ENCODE results near the gene ABCF2. TPM values are rescaled to one million over a fixed set of nuclear protein-coding genes. Genes with fewer than 3 reads are reported as not detected.
A peak's percentile ranks its signal among the peaks of the same experiment; 100 is the strongest.

The ABCF2 gene
- total and polyA plus RNA-seq, 2 of the 13 experiments (the other 11 are each of a cell fraction or from before 2014, with no cell fraction given): 16.3 to 42.5 TPM

DNA sequence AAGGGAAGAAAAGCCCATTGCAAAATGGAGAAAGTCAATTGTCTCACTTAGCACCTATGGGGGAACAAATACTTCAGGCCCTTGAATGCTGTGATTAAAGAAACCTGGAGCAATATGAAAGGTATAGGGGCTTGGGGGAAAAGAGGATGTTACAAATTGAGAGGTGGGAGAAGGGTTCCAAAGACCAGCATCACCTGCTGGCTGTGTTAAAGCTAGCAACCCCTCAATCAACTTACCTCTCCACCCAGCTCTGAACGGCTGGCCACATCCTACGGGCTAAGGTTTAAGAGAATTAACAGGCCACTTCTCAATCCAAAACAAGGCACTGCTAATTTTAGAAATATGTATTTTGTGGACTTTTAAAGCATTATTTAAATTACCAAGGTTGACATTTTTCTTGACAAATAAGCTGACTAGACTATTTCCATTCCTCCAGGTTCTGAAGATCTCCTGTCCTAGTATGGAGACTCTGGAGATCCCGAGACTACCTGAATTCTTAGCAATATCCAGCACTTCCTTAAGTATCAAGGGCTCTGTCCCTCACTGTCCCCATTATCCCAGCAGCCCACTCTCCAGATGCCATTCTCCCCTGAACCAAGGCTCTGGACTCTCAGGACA, 15.7 kb downstream of the ABCF2 start:
- no peak for ATAC-seq
- BruUV-seq (replicated peaks): no TSS peak
- Histone ChIP-seq H3K4me1 (ENCODE audit: insufficient read depth, low read length) (no peaks in the 10 kb centered on the region), H3K36me3 (replicated peaks in 1 of 2; ENCODE audit: control insufficient read depth in 1 of 2, insufficient read depth in 2 of 2, low read length in 2 of 2) (peaks cover 15 to 29% of the 10 kb centered on the region in 2 experiments; a peak in 4 of 5 replicates), H3K4me2 (ENCODE audit: low read depth, low read length) (no peak overlapping the region), H3K79me2 (ENCODE audit: insufficient read depth, low read length) (no peaks in the 10 kb centered on the region), H2AFZ (ENCODE audit: low read length) (no peak overlapping the region), H4K20me1 (ENCODE audit: insufficient read depth, low read length) (no peaks in the 10 kb centered on the region), H3K4me3 (replicated peaks in 1 of 3; ENCODE audit: insufficient read depth in 1 of 3, low read depth in 2 of 3, low read length in 3 of 3) (no peak overlapping the region), H3K9me3 (ENCODE audit: low read length) (no peaks in the 10 kb centered on the region), H3K27me3 (ENCODE audit: control insufficient read depth in 1 of 2, insufficient read depth in 2 of 2, low read length in 2 of 2) (peaks cover 0 to 21% of the 10 kb centered on the region in 2 experiments; a peak in 3 of 5 replicates), H3K9ac (ENCODE audit: insufficient read depth, low read depth, low read length) (no peak overlapping the region), H3K27ac (ENCODE audit: extremely low read length, insufficient read depth, low read length) (no peak overlapping the region)
- ChIA-PET POLR2A (no interaction called here), CTCF (ENCODE audit: low intra/inter-chr PET ratio, low total read pairs) (no interaction called here)
- in situ Hi-C loops (cut with HindIII; ENCODE audit: extremely low pct_ligation_motif_present, low pct_unique_long_range_greater_than_20kb): no loop called here
- FAIRE-seq: no peak
- TF ChIP-seq MAFF (IDR thresholded peaks at IDR 0.05; ENCODE audit: low read depth, low read length): peak; percentile 96
- peak; percentile 92 to 97 for TF ChIP-seq MAFK (conservative IDR thresholded peaks at IDR 0.05 in 1 of 2, IDR thresholded peaks at IDR 0.05 in 1 of 2; ENCODE audit: low read length in 2 of 2)
- TF ChIP-seq TEAD2 (CRISPR knock-in tag; IDR thresholded peaks at IDR 0.05): no peak
- intact Hi-C loops (cut with micrococcal nuclease; ENCODE audit: unreplicated experiment): no loop called here
- WGBS (ENCODE audit: low lambda C conversion rate): 93% methylated on average over 3 of the region's 3 CpGs
- no peak for DNase-seq (ENCODE audit: low spot score)

- in situ Hi-C loops (cut with HindIII; ENCODE audit: extremely low pct_ligation_motif_present, low pct_unique_long_range_greater_than_20kb) (no loop called here), intact Hi-C loops (cut with micrococcal nuclease; ENCODE audit: unreplicated experiment) (no loop called here)
- H3K27ac ChIP-seq (ENCODE audit: extremely low read length, insufficient read depth, low read length): no peak within 1 kb of the TSS
- no peaks in the 10 kb centered on the region for H3K4me1 ChIP-seq (ENCODE audit: insufficient read depth, low read length)
- DNase-seq (ENCODE audit: low spot score) (no peak), FAIRE-seq (no peak), ATAC-seq (no peak)
- no peak within 1 kb of the TSS for H3K9ac ChIP-seq (ENCODE audit: insufficient read depth, low read depth, low read length)
- H4K20me1 ChIP-seq (ENCODE audit: insufficient read depth, low read length): 0 out of 2 replicates have a peak, but pooled peaks cover 3% of the 10 kb centered on the region
- no peaks in the 10 kb centered on the region for H3K9me3 ChIP-seq (ENCODE audit: low read length)
- peaks cover 10 to 20% of the 10 kb centered on the region in 2 experiments; a peak in 4 of 5 replicates for H3K36me3 ChIP-seq (replicated peaks in 1 of 2; ENCODE audit: control insufficient read depth in 1 of 2, insufficient read depth in 2 of 2, low read length in 2 of 2)
- no peak within 1 kb of the TSS for H3K4me2 ChIP-seq (ENCODE audit: low read depth, low read length)
- peak; percentile 37 for TF ChIP-seq AGO2 (optimal IDR thresholded peaks at IDR 0.05; ENCODE audit: low read depth, low read length)
- no peak for TF ChIP-seq ZFP36 (IDR thresholded peaks at IDR 0.05; ENCODE audit: borderline replicate concordance, low read depth, low read length, partially characterized antibody)
- 92% methylated on average over 17 of the region's 17 CpGs for WGBS (ENCODE audit: low lambda C conversion rate)
- ChIA-PET CTCF (ENCODE audit: low intra/inter-chr PET ratio, low total read pairs) (no interaction called here), POLR2A (no interaction called here)
- no peak within 1 kb of the TSS for H2AFZ ChIP-seq (ENCODE audit: low read length)
- peaks cover 0 to 31% of the 10 kb centered on the region in 2 experiments; a peak in 3 of 5 replicates for H3K27me3 ChIP-seq (ENCODE audit: control insufficient read depth in 1 of 2, insufficient read depth in 2 of 2, low read length in 2 of 2)
- no peak within 1 kb of the TSS for H3K4me3 ChIP-seq (replicated peaks in 1 of 3; ENCODE audit: insufficient read depth in 1 of 3, low read depth in 2 of 3, low read length in 3 of 3)
- H3K79me2 ChIP-seq (ENCODE audit: insufficient read depth, low read length): no peaks in the 10 kb centered on the region
- BruUV-seq (replicated peaks): no TSS peak
Observed at GRCh38 chr7:151210087-151210854, 16.7 kb downstream of the ABCF2 start, which contains the start of gene H2BK1. Gene H2BK1, minus strand, starts transcription at chr7:151210488. Its CDS starts 170 bp downstream, at chr7:151210318.
